ENCODE results near the gene INPP5A.

The INPP5A gene

GRCh38 chr10:132832186-132832969 lies 294.8 kb downstream of the INPP5A start:
- no peak for FAIRE-seq
